Progenitor cell of endocrine pancreas (in vitro differentiated cells): ENCODE data around the gene VPS16. TPM values are rescaled to one million over a fixed set of nuclear protein-coding genes. Genes with fewer than 3 reads are reported as not detected.
A peak's percentile ranks its signal among the peaks of the same experiment; 100 is the strongest.

Experiments
- DNase-seq: peaks from one replicate; pipeline ENCODE4 v3.0.0; 2021; ENCODE audit warnings: low spot score; ENCODE audit not compliant: unreplicated experiment
- H3K27ac Mint-ChIP-seq: 2 replicates; pipeline ENCODE4 v1.8.0; 2021; ENCODE audit warnings: mild to moderate bottlenecking, moderate library complexity, mixed read lengths
- H3K27me3 Mint-ChIP-seq: 2 replicates; pipeline ENCODE4 v1.8.0; 2021; ENCODE audit warnings: mixed read lengths
- H3K36me3 Mint-ChIP-seq: 2 replicates; pipeline ENCODE4 v1.8.0; 2022; ENCODE audit warnings: mixed read lengths; ENCODE audit not compliant: insufficient read depth
- H3K4me1 Mint-ChIP-seq: 2 replicates; pipeline ENCODE4 v1.8.0; 2021; ENCODE audit warnings: low read depth, mixed read lengths
- H3K4me3 Mint-ChIP-seq: 2 replicates; pipeline ENCODE4 v1.8.0; 2021; ENCODE audit warnings: low read depth, mild to moderate bottlenecking, moderate library complexity, mixed read lengths
- H3K9me3 Mint-ChIP-seq: 2 replicates; pipeline ENCODE4 v1.8.0; 2021; ENCODE audit warnings: low read depth, mixed read lengths
- total RNA-seq: library from RNA; stranded (reverse); gene quantifications from 2 replicates; pipeline ENCODE4 v1.2.1, GENCODE V29; 2021
- TF ChIP-seq, protein P1 (sequence below): fragments of 200-600 bp; sonication (generic); IDR thresholded peaks from one replicate; pipeline ENCODE4 v1.5.0; 2021; ENCODE audit warnings: antibody characterized with exemption, mild to moderate bottlenecking; ENCODE audit not compliant: unreplicated experiment

VPS16 gene
- total RNA-seq, 1 donor from 2014 or later: 48.5 TPM

- peaks cover 10% of the 10 kb centered on the region for H3K36me3 Mint-ChIP-seq
- H3K4me1 Mint-ChIP-seq: peaks cover 12% of the 10 kb centered on the region
Measured at GRCh38 chr20:2796011-2796660, 44.4 kb upstream of the VPS16 start.

DNA sequence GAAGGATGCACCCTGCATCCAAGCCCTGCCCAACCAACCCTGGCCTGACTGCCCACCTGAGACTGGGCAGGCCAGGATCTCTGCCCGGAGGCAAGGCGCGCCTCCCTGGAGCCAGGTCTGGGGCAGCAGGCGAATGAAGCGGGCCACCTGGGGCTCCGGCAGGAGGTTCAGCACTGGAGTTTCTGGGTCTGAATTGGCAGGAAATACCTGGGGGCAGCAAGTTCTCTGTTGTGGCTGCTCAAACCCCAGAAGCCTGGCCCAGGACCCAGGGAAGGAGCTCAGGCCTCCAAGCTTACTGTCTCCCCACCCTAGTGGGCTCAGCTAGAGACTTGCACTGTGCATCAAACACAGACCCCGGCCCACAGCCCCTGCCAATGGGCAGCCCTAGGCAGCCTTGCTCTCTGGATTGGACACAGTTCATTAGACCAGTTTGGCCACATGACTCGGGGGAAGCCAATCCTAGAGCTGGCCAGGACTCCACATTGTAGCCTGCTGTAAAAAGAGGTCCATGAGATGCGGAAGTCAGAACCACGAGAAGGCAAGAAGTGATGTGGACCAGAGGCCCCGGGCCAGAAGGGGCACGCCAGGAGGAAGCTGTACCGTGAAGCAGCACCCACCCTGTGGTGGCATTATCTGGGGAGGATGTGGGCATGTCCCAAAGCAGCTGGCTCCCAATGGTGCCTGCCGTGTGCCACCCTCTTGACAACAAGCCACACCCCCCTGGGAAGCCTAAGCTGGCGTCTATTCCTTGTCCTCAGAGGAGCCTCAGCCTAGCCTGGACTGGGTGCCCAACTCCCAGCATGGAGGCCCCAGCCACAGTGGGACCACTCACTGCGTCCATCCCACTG, 43.2 kb upstream of the VPS16 start:
- peaks cover 16% of the 10 kb centered on the region for H3K4me1 Mint-ChIP-seq
- TF ChIP-seq, protein P1, sequence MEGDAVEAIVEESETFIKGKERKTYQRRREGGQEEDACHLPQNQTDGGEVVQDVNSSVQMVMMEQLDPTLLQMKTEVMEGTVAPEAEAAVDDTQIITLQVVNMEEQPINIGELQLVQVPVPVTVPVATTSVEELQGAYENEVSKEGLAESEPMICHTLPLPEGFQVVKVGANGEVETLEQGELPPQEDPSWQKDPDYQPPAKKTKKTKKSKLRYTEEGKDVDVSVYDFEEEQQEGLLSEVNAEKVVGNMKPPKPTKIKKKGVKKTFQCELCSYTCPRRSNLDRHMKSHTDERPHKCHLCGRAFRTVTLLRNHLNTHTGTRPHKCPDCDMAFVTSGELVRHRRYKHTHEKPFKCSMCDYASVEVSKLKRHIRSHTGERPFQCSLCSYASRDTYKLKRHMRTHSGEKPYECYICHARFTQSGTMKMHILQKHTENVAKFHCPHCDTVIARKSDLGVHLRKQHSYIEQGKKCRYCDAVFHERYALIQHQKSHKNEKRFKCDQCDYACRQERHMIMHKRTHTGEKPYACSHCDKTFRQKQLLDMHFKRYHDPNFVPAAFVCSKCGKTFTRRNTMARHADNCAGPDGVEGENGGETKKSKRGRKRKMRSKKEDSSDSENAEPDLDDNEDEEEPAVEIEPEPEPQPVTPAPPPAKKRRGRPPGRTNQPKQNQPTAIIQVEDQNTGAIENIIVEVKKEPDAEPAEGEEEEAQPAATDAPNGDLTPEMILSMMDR: no peak
- H3K36me3 Mint-ChIP-seq: peaks cover 10% of the 10 kb centered on the region
- peaks cover 7% of the 10 kb centered on the region for H3K27me3 Mint-ChIP-seq
- no peak overlapping the region for H3K27ac Mint-ChIP-seq
- no peaks in the 10 kb centered on the region for H3K9me3 Mint-ChIP-seq
- DNase-seq: no peak
- H3K4me3 Mint-ChIP-seq: no peak overlapping the region

More at GRCh38 chr20:2796011-2796660, 44.4 kb upstream of the VPS16 start:
- Mint-ChIP-seq H3K27ac (no peak overlapping the region), H3K9me3 (no peaks in the 10 kb centered on the region), H3K4me3 (no peak overlapping the region), H3K27me3 (peaks cover 4% of the 10 kb centered on the region)
- TF ChIP-seq, protein P1: no peak
- DNase-seq: no peak

DNA sequence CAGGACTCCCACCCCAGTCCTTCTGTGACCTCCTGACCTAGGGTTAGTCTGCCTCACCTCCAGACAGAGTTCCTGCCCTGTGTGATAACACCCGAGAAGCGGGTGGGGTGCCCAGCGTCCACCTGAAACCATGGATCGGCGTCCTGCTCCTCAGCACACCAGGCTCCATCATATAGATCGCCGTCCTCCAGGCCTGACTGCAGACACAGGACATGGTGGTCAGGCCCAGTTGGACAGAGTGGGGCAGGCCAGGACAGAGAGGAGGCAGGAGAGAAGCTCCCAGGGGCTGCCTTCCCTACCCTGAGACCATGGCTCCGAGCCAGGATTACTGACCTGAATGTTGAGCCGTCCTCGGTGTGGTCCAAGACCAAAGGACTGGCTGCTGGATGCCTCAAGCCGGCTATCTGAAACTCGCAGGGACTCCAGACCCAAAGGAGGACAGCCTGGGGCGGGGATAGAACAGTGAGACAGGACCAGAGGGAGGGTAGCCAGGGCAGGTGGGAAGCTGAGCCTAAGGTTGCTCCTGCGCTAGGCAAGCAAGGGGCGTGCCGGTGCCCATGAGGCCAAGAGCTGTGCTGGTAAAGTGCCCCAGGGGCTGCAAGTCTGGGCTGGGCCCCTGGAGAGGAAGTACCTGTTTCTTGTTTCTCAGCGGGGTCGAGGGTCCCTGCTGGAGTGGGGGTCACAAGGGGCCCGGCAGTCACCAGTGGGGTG, 42.3 kb upstream of the VPS16 start:
- TF ChIP-seq, protein P1: no peak
- Mint-ChIP-seq H3K4me3 (peak overlapping the region; percentile 95), H3K27me3 (peaks cover 12% of the 10 kb centered on the region), H3K27ac (no peak overlapping the region), H3K4me1 (peaks cover 16% of the 10 kb centered on the region), H3K9me3 (no peaks in the 10 kb centered on the region), H3K36me3 (peaks cover 9% of the 10 kb centered on the region)
- DNase-seq: no peak

DNA sequence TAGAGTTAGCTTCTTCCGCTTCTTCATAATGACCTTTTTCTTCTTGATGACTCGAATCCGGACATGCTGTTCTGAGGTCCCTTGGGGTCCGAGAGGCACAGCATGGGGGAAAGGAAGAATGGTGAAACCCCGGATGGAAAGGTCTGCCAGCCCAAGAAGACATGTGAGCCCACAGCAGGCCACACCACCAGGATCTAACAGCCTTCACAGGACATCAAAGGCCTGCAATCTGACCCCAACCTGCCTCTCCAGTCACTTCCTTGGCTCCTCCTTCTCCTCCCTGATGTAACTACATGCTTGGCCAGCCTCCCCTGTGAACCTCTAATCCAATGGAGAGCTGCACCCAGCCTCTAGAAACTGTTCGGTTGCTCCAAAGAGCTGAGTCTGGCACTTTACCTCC, 41.7 kb upstream of the VPS16 start:
- DNase-seq: no peak

DNA sequence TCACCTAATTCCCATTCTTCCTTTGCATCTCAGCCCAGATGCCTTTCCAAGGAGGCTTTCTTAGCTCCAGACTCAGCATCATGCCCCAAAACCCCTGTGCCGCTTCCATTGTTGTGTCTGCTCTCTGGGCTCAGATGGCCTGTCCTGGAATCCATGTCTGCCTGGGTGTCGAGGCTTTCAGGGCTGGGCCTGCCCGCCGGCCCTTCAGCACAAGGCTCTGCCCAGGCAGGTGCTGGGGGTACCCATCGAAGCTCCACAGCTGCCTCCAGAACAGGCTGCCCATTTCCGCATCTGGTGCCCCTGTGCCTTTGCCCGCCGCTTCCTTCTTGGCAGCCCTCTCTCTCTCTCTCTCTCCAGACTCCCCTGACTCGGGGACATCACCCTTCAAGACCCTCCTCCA, 41.3 kb upstream of the VPS16 start:
- H3K27ac Mint-ChIP-seq: peak overlapping the region; percentile 91
- peak overlapping the region; percentile 95 for H3K4me3 Mint-ChIP-seq
- H3K9me3 Mint-ChIP-seq: no peaks in the 10 kb centered on the region
- no peak for DNase-seq
- peaks cover 20% of the 10 kb centered on the region for H3K27me3 Mint-ChIP-seq
- TF ChIP-seq, protein P1: no peak
- H3K36me3 Mint-ChIP-seq: peaks cover 6% of the 10 kb centered on the region
- peaks cover 16% of the 10 kb centered on the region for H3K4me1 Mint-ChIP-seq

More for the DNA sequence above, 41.7 kb upstream of the VPS16 start:
- H3K36me3 Mint-ChIP-seq: peaks cover 6% of the 10 kb centered on the region
- H3K27me3 Mint-ChIP-seq: peaks cover 16% of the 10 kb centered on the region
- H3K9me3 Mint-ChIP-seq: no peaks in the 10 kb centered on the region
- H3K27ac Mint-ChIP-seq: no peak overlapping the region
- H3K4me1 Mint-ChIP-seq: peaks cover 16% of the 10 kb centered on the region
- H3K4me3 Mint-ChIP-seq: peak overlapping the region; percentile 95
- TF ChIP-seq, protein P1: no peak
